DOHH2 (cell line): Measurements from ENCODE around the gene SCN1B.

Source experiments
- H3F3A ChIP-seq: fragments of 200-600 bp; sonication (generic), shearing (Covaris generic); 2 replicates; pipeline ENCODE4 v1.6.0; 2016; ENCODE audit warnings: antibody characterized with exemption, mild to moderate bottlenecking; ENCODE audit not compliant: control insufficient read depth, insufficient read depth
- H3K27ac ChIP-seq: fragments of 200-600 bp; sonication (generic); 2 replicates; pipeline ENCODE4 v1.5.1; 2014; ENCODE audit warnings: low read depth, mild to moderate bottlenecking, low read length, moderate library complexity
- H3K27me3 ChIP-seq: fragments of 200-600 bp; sonication (generic); 2 replicates; pipeline ENCODE4 v1.6.1; 2014; ENCODE audit warnings: mild to moderate bottlenecking, low read length, mixed read lengths; ENCODE audit not compliant: control insufficient read depth
- H3K36me3 ChIP-seq: fragments of 200-600 bp; sonication (generic); 2 replicates; pipeline ENCODE4 v1.6.1; 2014; ENCODE audit warnings: mild to moderate bottlenecking, low read length, moderate library complexity, mixed read lengths; ENCODE audit not compliant: control insufficient read depth
- H3K4me1 ChIP-seq: fragments of 200-600 bp; sonication (generic); 2 replicates; pipeline ENCODE4 v1.6.1; 2014; ENCODE audit warnings: mild to moderate bottlenecking, low read length, mixed read lengths; ENCODE audit not compliant: control insufficient read depth
- H3K4me2 ChIP-seq: fragments of 200-600 bp; sonication (generic); 2 replicates; pipeline ENCODE4 v1.6.0; 2014; ENCODE audit warnings: mild to moderate bottlenecking, low read length, moderate library complexity
- H3K4me3 ChIP-seq: fragments of 200-600 bp; sonication (generic); 2 replicates; pipeline ENCODE4 v1.5.1; 2014; ENCODE audit warnings: mild to moderate bottlenecking, low read length, mixed read lengths
- H3K79me2 ChIP-seq: fragments of 200-600 bp; sonication (generic); 2 replicates; pipeline ENCODE4 v1.6.1; 2014; ENCODE audit warnings: mild to moderate bottlenecking, low read length, mixed read lengths; ENCODE audit not compliant: control insufficient read depth
- H3K9me2 ChIP-seq: fragments of 200-600 bp; sonication (generic); replicated peaks from 2 replicates; pipeline ENCODE4 v1.6.1; 2014; ENCODE audit warnings: mild to moderate bottlenecking, low read length, mixed read lengths; ENCODE audit not compliant: control insufficient read depth
- H3K9me3 ChIP-seq: fragments of 200-600 bp; sonication (generic); 2 replicates; pipeline ENCODE4 v1.6.1; 2014; ENCODE audit warnings: antibody characterized with exemption, low read length, mixed read lengths; ENCODE audit not compliant: control insufficient read depth, insufficient read depth
- H4K20me1 ChIP-seq: fragments of 200-600 bp; sonication (generic); 2 replicates; pipeline ENCODE4 v1.6.0; 2014; ENCODE audit warnings: low read depth, mild to moderate bottlenecking, antibody characterized with exemption, low read length, moderate library complexity; ENCODE audit not compliant: control insufficient read depth, insufficient read depth
- EZH2phosphoT487 ChIP-seq: fragments of 200-600 bp; sonication (generic); IDR thresholded peaks from 2 replicates; pipeline ENCODE4 v1.6.1; 2017; ENCODE audit warnings: borderline replicate concordance, mild to moderate bottlenecking, antibody characterized with exemption, low read length, moderate library complexity, mixed read lengths
- TF ChIP-seq, protein P1 (sequence below): fragments of 200-600 bp; sonication (generic); IDR thresholded peaks from one replicate; pipeline ENCODE4 v1.5.1; 2014; ENCODE audit warnings: antibody characterized with exemption, mild to moderate bottlenecking, low read depth, low read length; ENCODE audit not compliant: poor library complexity, severe bottlenecking

The SCN1B gene

GRCh38 chr19:35076026-35076370, 45.7 kb downstream of the SCN1B start:
- Histone ChIP-seq H3K79me2 (no peaks in the 10 kb centered on the region), H3F3A (no peaks in the 10 kb centered on the region), H3K36me3 (no peaks in the 10 kb centered on the region), H3K9me2 (no peaks in the 10 kb centered on the region), H3K4me2 (no peak overlapping the region), H3K4me1 (peaks cover 22% of the 10 kb centered on the region), H3K27me3 (no peaks in the 10 kb centered on the region), H3K9me3 (no peaks in the 10 kb centered on the region), H4K20me1 (no peaks in the 10 kb centered on the region), H3K27ac (no peak overlapping the region), H3K4me3 (no peak overlapping the region)
- TF ChIP-seq EZH2phosphoT487: no peak

GRCh38 chr19:35076657-35077056, 46.4 kb downstream of the SCN1B start:
- peaks cover 29% of the 10 kb centered on the region for H3K4me1 ChIP-seq
- no peaks in the 10 kb centered on the region for H3K36me3 ChIP-seq
- no peaks in the 10 kb centered on the region for H3K27me3 ChIP-seq
- H3F3A ChIP-seq: no peaks in the 10 kb centered on the region
- no peaks in the 10 kb centered on the region for H3K79me2 ChIP-seq
- H3K9me3 ChIP-seq: no peaks in the 10 kb centered on the region
- TF ChIP-seq EZH2phosphoT487: no peak
- TF ChIP-seq, protein P1, sequence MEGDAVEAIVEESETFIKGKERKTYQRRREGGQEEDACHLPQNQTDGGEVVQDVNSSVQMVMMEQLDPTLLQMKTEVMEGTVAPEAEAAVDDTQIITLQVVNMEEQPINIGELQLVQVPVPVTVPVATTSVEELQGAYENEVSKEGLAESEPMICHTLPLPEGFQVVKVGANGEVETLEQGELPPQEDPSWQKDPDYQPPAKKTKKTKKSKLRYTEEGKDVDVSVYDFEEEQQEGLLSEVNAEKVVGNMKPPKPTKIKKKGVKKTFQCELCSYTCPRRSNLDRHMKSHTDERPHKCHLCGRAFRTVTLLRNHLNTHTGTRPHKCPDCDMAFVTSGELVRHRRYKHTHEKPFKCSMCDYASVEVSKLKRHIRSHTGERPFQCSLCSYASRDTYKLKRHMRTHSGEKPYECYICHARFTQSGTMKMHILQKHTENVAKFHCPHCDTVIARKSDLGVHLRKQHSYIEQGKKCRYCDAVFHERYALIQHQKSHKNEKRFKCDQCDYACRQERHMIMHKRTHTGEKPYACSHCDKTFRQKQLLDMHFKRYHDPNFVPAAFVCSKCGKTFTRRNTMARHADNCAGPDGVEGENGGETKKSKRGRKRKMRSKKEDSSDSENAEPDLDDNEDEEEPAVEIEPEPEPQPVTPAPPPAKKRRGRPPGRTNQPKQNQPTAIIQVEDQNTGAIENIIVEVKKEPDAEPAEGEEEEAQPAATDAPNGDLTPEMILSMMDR: no peak
- no peak overlapping the region for H3K27ac ChIP-seq
- no peak overlapping the region for H3K4me3 ChIP-seq
- H3K4me2 ChIP-seq: no peak overlapping the region
- H3K9me2 ChIP-seq: no peaks in the 10 kb centered on the region
- H4K20me1 ChIP-seq: no peaks in the 10 kb centered on the region

DNA sequence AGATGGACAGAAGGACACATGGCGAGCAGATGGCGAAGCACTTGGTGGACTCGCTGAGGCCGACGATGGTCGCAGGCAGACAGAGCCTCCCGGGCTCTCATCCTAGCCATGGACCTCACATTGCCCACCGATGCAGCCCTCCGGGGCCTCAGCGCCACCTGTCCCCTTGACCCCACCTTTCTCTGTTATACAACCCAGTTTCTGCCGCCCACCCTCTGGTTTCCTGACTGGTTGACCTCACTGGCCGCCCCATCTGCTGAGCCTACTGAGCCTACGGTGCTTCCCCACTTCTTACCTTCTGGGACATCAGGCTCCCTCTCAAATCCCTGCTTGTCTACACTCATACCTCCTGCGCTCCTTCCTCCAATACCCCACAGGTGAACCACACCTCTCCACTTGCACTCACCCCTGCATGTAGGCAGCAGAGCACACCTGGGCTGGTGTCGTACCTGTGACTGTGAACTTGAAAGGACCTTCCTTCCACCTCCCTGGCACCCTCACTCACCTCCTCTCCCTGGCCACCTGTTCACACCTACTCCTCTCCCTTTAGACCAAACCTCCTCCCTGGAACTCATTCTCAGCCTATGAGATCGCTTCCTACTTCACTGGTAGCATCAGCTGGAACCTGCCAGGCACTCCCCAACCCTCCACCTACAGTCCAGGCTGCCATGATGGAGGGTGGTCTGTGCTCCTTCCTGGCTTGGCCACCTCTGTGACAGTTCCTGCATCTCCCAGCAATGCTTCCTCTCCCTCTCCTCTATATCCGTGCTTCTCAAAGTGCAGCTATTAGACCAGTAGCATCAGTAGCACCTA, 47.3 kb downstream of the SCN1B start:
- H3K4me2 ChIP-seq: no peak overlapping the region
- TF ChIP-seq, protein P1: no peak
- no peak for TF ChIP-seq EZH2phosphoT487
- no peak overlapping the region for H3K27ac ChIP-seq

GRCh38 chr19:35079826-35080225, 49.6 kb downstream of the SCN1B start:
- TF ChIP-seq, protein P1: no peak
- TF ChIP-seq EZH2phosphoT487: no peak
- no peaks in the 10 kb centered on the region for H3K79me2 ChIP-seq
- H3F3A ChIP-seq: no peaks in the 10 kb centered on the region
- no peaks in the 10 kb centered on the region for H4K20me1 ChIP-seq
- no peak overlapping the region for H3K27ac ChIP-seq
- peaks cover 51% of the 10 kb centered on the region for H3K4me1 ChIP-seq
- H3K4me3 ChIP-seq: no peak overlapping the region
- H3K36me3 ChIP-seq: no peaks in the 10 kb centered on the region
- H3K27me3 ChIP-seq: no peaks in the 10 kb centered on the region
- no peak overlapping the region for H3K4me2 ChIP-seq
- no peaks in the 10 kb centered on the region for H3K9me3 ChIP-seq
- H3K9me2 ChIP-seq: no peaks in the 10 kb centered on the region

More for the DNA sequence above, 47.3 kb downstream of the SCN1B start:
- H3K4me1 ChIP-seq: peaks cover 36% of the 10 kb centered on the region
- H3K9me2 ChIP-seq: no peaks in the 10 kb centered on the region
- H3K27me3 ChIP-seq: no peaks in the 10 kb centered on the region
- no peaks in the 10 kb centered on the region for H3F3A ChIP-seq
- no peaks in the 10 kb centered on the region for H4K20me1 ChIP-seq
- no peaks in the 10 kb centered on the region for H3K9me3 ChIP-seq
- H3K36me3 ChIP-seq: no peaks in the 10 kb centered on the region
- no peaks in the 10 kb centered on the region for H3K79me2 ChIP-seq
- H3K4me3 ChIP-seq: no peak overlapping the region
